Uterus (tissue), 2 donors: ENCODE measurements around the gene ATG16L2.
A peak's percentile ranks its signal among the peaks of the same experiment; 100 is the strongest.

ENCODE experiments used
- POLR2A ChIP-seq, 2 donors: fragments of 450-650 bp; IDR thresholded peaks; one replicate each; pipeline ENCODE4 v1.6.1; 2016; ENCODE audit warnings: antibody characterized with exemption in 2 of 2, mild to moderate bottlenecking in 1 of 2, moderate library complexity in 1 of 2
- TF ChIP-seq, protein P1 (sequence below), 4 experiments: fragments of 200-600 bp in 2 of 4; fragments of 450-650 bp in 2 of 4; sonication (generic) in 2 of 4; IDR thresholded peaks; one replicate each; pipeline ENCODE4 v1.5.1; 2016 to 2019; ENCODE audit warnings: antibody characterized with exemption in 4 of 4, mild to moderate bottlenecking in 2 of 4, moderate library complexity in 1 of 4

DNA sequence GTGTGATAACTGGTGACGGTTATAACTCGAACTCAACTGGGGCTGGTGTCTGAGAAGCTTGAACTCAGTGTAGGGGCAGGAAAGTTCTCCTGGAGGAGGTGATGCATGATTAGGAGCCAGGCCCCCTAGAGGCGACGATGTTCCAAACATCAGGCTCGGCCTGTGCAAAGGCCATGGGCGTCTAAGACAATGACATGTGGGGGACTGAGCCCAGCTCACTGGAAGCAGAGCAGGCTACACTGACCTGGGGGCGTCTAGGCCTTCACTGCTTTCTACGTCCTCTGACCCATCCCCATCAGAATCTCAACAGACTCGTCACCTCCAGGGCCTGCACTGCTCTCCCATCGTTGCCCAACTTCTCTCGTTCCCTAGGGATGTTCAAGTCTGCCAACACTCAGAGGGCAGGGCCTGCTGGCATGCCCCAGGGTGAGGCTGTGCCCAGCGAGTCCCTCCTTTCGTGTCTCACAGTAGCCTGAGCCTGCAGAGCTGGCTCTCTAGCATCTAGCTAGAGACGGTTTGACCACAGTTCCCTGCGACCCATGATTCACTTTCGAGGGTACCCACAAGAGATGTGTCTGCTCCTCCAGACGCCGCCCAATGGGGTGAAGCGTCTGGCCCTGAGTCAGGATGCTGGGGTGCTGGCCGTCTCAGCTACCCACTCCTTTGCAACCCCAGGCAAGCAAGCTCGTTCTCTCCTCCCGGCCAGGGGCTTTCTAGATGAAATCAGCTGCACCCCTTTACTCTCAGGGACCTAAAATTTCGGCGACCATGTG, 1.1 kb upstream of the ATG16L2 start:
- TF ChIP-seq POLR2A (IDR thresholded peaks at IDR 0.05) = no peak
- TF ChIP-seq, protein P1, sequence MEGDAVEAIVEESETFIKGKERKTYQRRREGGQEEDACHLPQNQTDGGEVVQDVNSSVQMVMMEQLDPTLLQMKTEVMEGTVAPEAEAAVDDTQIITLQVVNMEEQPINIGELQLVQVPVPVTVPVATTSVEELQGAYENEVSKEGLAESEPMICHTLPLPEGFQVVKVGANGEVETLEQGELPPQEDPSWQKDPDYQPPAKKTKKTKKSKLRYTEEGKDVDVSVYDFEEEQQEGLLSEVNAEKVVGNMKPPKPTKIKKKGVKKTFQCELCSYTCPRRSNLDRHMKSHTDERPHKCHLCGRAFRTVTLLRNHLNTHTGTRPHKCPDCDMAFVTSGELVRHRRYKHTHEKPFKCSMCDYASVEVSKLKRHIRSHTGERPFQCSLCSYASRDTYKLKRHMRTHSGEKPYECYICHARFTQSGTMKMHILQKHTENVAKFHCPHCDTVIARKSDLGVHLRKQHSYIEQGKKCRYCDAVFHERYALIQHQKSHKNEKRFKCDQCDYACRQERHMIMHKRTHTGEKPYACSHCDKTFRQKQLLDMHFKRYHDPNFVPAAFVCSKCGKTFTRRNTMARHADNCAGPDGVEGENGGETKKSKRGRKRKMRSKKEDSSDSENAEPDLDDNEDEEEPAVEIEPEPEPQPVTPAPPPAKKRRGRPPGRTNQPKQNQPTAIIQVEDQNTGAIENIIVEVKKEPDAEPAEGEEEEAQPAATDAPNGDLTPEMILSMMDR (IDR thresholded peaks at IDR 0.05) = peak; percentile 34 to 52 (median 44)
